Urinary bladder (tissue), 4 donors: ENCODE measurements around the gene ABCA5. TPM values are rescaled to one million over a fixed set of nuclear protein-coding genes. Genes with fewer than 3 reads are reported as not detected.
A peak's percentile ranks its signal among the peaks of the same experiment; 100 is the strongest.

Experiments
- DNase-seq: peaks from one replicate; pipeline ENCODE4 v3.0.0-alpha.2; 2015; ENCODE audit errors: extremely low spot score
- H3K27ac ChIP-seq: one replicate; pipeline ENCODE4 v1.5.1; 2013; ENCODE audit warnings: low read depth, mild to moderate bottlenecking, moderate library complexity
- H3K36me3 ChIP-seq: one replicate; pipeline ENCODE4 v1.6.1; 2013; ENCODE audit warnings: mild to moderate bottlenecking, moderate library complexity; ENCODE audit not compliant: insufficient read depth
- H3K4me1 ChIP-seq: one replicate; pipeline ENCODE4 v1.6.1; 2013; ENCODE audit warnings: mild to moderate bottlenecking, moderate library complexity; ENCODE audit not compliant: insufficient read depth
- H3K4me3 ChIP-seq: one replicate; pipeline ENCODE4 v1.5.1; 2013; ENCODE audit warnings: low read depth, low read length
- WGBS: extraction: QIAGEN DNeasy Blood & Tissue Kit; methylation state at CpG from one replicate; pipeline ENCODE4 v1.1.7; 2013; 5-methylcytosine and 5-hydroxymethylcytosine counted together
- polyA plus RNA-seq: library from polyadenylated mRNA; stranded (reverse); fragments of 200-250 nt; gene quantifications from one replicate; pipeline ENCODE4 v1.2.3, GENCODE V29; 2013
- total RNA-seq: library from RNA; depleted of rRNA; stranded (reverse); fragments of >200 nt; gene quantifications from one replicate; pipeline ENCODE4 v1.2.3, GENCODE V29; 2014
- donor health status: healthy with polysubstance abuse.
- donor health status: healthy.

The ABCA5 gene, protein sequence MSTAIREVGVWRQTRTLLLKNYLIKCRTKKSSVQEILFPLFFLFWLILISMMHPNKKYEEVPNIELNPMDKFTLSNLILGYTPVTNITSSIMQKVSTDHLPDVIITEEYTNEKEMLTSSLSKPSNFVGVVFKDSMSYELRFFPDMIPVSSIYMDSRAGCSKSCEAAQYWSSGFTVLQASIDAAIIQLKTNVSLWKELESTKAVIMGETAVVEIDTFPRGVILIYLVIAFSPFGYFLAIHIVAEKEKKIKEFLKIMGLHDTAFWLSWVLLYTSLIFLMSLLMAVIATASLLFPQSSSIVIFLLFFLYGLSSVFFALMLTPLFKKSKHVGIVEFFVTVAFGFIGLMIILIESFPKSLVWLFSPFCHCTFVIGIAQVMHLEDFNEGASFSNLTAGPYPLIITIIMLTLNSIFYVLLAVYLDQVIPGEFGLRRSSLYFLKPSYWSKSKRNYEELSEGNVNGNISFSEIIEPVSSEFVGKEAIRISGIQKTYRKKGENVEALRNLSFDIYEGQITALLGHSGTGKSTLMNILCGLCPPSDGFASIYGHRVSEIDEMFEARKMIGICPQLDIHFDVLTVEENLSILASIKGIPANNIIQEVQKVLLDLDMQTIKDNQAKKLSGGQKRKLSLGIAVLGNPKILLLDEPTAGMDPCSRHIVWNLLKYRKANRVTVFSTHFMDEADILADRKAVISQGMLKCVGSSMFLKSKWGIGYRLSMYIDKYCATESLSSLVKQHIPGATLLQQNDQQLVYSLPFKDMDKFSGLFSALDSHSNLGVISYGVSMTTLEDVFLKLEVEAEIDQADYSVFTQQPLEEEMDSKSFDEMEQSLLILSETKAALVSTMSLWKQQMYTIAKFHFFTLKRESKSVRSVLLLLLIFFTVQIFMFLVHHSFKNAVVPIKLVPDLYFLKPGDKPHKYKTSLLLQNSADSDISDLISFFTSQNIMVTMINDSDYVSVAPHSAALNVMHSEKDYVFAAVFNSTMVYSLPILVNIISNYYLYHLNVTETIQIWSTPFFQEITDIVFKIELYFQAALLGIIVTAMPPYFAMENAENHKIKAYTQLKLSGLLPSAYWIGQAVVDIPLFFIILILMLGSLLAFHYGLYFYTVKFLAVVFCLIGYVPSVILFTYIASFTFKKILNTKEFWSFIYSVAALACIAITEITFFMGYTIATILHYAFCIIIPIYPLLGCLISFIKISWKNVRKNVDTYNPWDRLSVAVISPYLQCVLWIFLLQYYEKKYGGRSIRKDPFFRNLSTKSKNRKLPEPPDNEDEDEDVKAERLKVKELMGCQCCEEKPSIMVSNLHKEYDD (N-terminal part only)
- total RNA-seq = 45.6 TPM
- 8.1 TPM for polyA plus RNA-seq

DNA sequence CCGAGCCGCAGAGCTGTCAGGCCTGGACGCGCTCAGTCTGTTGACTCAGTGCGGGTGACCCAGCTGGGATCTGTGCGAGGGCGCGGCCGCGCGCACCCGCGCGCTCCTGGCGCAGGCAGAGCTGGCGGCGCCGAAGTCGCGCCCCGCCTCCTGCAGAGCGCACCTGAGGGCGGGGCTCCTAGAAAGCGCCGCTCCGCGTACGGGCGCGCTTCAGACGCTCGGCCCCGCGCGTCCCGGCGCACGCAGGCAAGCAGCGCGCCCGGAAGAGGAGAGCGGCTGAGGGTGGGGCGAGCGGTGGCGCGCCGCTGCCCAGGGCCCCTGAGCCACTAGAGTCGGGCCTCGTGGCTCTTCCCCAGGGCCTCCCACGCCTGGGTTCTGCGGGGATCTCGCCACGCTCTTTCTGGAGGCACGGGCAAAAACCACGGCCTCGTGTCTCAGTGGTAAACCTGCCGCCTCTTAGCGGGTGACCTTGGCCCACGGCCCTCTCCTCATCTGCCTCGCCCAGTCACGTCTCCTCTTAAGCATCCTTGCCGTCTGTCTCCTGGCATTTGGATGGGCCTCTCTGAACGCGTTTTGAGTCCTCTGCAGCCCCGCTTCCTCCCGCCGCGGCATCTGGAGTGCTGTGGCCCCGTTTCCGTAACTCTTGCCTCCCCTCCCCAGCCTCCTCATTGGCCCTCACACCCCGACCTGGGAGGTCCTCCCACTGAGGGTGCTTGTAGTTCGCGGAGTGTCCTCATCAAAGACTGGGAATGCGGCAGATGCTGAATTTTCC is at the start of gene ABCA5:
Gene ABCA5 (minus strand): TSS at position 74 of the 772 bp plus-strand sequence. CDS start 12,718 bp downstream, outside the sequence.
- under 1% methylated on average over 74 of the region's 74 CpGs for WGBS
- Histone ChIP-seq H3K36me3 (no peaks in the 10 kb centered on the region), H3K27ac (peak within 1 kb of the TSS; percentile 90), H3K4me3 (peak within 1 kb of the TSS; percentile 63), H3K4me1 (no peaks in the 10 kb centered on the region)
- peak; percentile 49 for DNase-seq

DNA sequence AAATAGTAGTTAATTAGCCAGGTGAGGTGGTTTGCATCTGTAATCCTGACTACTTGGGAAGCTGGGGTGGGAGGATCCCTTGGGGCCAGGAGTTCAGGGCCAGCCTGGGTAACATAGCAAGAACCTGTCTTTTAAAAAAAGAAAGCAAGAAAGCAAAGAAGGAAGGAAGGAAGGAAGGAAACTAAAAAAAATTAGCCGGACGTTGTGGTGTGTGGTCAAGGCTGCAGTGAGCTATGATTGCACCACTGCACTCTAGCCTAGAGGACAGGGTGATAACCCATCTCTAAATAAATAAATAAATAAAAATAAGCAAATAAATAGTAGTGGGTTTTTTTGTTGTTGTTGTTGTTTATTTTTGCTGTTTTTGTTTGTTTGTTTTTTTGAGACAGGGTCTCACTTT is 48.3 kb upstream of the ABCA5 start:
- H3K36me3 ChIP-seq = no peaks in the 10 kb centered on the region
- H3K27ac ChIP-seq = no peak overlapping the region
- no peak for DNase-seq
- no peaks in the 10 kb centered on the region for H3K4me1 ChIP-seq
- WGBS = 68% methylated on average over 2 of the region's 2 CpGs
- H3K4me3 ChIP-seq = no peak overlapping the region

DNA sequence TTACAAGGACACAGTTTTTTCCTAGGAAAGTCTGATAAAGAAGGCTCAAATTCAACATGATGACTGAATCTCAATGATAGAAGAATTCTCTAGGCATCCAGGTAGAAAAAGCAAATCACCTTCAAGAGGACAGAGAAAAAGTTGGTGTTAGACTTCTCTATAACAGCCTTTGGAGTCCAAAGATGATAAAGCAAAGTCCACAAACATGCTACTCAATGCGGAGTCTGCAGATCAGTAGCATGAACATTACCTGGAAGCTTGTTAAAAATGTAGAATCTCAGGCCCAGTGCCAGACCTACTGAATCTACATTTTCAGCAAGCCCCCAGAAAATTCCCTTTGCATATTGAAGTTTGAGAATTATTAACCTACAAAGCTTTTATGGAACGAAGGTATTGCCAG is 46.1 kb upstream of the ABCA5 start:
- WGBS = 96% methylated on average over 2 of the region's 2 CpGs
- no peak overlapping the region for H3K4me3 ChIP-seq
- H3K36me3 ChIP-seq = no peaks in the 10 kb centered on the region
- DNase-seq = no peak
- H3K27ac ChIP-seq = no peak overlapping the region
- H3K4me1 ChIP-seq = no peaks in the 10 kb centered on the region

DNA sequence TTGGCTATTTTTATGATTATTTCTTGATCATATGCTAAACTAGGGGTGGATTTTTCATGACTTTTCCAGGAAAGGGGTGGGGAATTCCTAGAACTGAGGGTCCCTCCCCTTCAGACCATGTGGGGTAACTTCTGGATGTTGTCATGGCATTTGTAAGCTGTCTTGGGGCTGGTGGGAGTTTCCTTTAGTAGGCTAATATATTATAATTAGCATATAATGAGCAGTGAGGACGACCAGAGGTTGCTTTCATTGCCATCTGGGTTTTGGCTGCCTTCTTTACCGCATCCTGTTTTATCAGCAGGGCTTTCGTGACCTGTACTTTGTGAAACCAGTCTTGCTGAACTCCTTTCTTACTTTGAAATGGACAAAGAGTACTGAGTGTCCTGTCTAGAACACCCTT is 40.4 kb upstream of the ABCA5 start:
- 64% methylated on average over 3 of the region's 3 CpGs for WGBS
- Histone ChIP-seq H3K4me3 (no peak overlapping the region), H3K27ac (no peak overlapping the region), H3K4me1 (no peaks in the 10 kb centered on the region), H3K36me3 (no peaks in the 10 kb centered on the region)
- DNase-seq = no peak

- no peak for DNase-seq
- Histone ChIP-seq H3K4me3 (no peak overlapping the region), H3K4me1 (no peaks in the 10 kb centered on the region), H3K36me3 (no peaks in the 10 kb centered on the region), H3K27ac (no peak overlapping the region)
- 74% methylated on average over 2 of the region's 2 CpGs for WGBS
Observed at GRCh38 chr17:69363488-69364210, 36.7 kb upstream of the ABCA5 start.

GRCh38 chr17:69361156-69361555 is 34.2 kb upstream of the ABCA5 start:
- no peak overlapping the region for H3K27ac ChIP-seq
- no peak overlapping the region for H3K4me3 ChIP-seq
- H3K36me3 ChIP-seq = no peaks in the 10 kb centered on the region
- no peak for DNase-seq
- no peaks in the 10 kb centered on the region for H3K4me1 ChIP-seq

GRCh38 chr17:69358688-69359596 is 32.0 kb upstream of the ABCA5 start:
- Histone ChIP-seq H3K4me1 (no peaks in the 10 kb centered on the region), H3K36me3 (no peaks in the 10 kb centered on the region), H3K4me3 (no peak overlapping the region), H3K27ac (no peak overlapping the region)
- 75% methylated on average over 3 of the region's 3 CpGs for WGBS
- DNase-seq = no peak

- Histone ChIP-seq H3K4me3 (no peak overlapping the region), H3K36me3 (no peaks in the 10 kb centered on the region), H3K4me1 (no peaks in the 10 kb centered on the region), H3K27ac (no peak overlapping the region)
- no peak for DNase-seq
- WGBS = 37% methylated on average over 2 of the region's 2 CpGs
Observed at GRCh38 chr17:69357701-69358100, 30.8 kb upstream of the ABCA5 start.

DNA sequence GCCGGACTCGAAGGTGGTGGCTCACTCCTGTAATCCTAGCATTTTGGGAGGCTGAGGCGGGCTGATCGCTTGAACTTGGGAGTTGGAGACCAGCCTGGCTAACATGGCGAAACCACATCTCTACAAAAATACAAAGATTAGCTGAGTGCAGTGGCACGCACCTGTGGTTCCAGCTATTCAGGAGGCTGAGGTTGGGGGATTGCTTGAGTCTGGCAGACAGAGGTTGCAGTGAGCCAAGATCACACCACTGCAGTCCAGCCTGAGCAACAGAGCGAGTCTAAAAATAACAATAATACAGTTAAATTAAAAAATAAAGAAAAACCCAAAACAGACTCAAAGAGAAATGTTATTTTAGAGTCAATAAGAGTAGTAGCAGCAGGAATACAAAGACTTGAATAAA is 29.7 kb upstream of the ABCA5 start:
- H3K36me3 ChIP-seq = no peaks in the 10 kb centered on the region
- H3K4me3 ChIP-seq = no peak overlapping the region
- no peak for DNase-seq
- no peaks in the 10 kb centered on the region for H3K4me1 ChIP-seq
- H3K27ac ChIP-seq = no peak overlapping the region
- WGBS = 93% methylated on average over 7 of the region's 7 CpGs

DNA sequence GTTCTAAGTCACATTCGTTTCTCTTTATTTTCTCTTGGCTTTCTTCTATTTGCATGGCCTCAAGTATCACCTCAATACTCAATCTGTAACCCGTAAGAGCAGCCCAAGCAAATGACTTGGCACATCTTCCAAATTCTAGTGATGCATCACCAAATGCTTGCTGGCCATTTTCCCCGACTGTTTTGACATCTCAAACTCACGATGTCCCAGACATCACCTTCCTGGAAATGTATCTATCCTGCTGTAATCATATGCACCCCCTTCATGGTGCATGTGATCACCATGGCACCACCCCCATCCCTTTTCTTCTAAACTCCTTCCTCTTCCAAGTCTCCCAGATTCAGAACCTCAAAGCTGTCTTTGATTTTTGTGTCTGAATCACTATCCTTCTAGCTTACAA is 24.0 kb upstream of the ABCA5 start:
- Histone ChIP-seq H3K4me1 (no peaks in the 10 kb centered on the region), H3K36me3 (no peaks in the 10 kb centered on the region), H3K4me3 (no peak overlapping the region), H3K27ac (no peak overlapping the region)
- 61% methylated on average over 4 of the region's 4 CpGs for WGBS
- no peak for DNase-seq

GRCh38 chr17:69348429-69348828 is 21.5 kb upstream of the ABCA5 start:
- Histone ChIP-seq H3K4me3 (no peak overlapping the region), H3K4me1 (no peaks in the 10 kb centered on the region), H3K36me3 (no peaks in the 10 kb centered on the region), H3K27ac (no peak overlapping the region)
- WGBS = 70% methylated on average over 2 of the region's 2 CpGs
- no peak for DNase-seq

- no peak for DNase-seq
- H3K36me3 ChIP-seq = no peaks in the 10 kb centered on the region
- no peak overlapping the region for H3K27ac ChIP-seq
- no peaks in the 10 kb centered on the region for H3K4me1 ChIP-seq
- WGBS = 90% methylated on average over 7 of the region's 7 CpGs
- H3K4me3 ChIP-seq = no peak overlapping the region
Observed at GRCh38 chr17:69346766-69347165, 19.8 kb upstream of the ABCA5 start.
